ENCODE measurements around the gene FCN1.

FCN1 gene

GRCh38 chr9:134889386-134890154 lies 28.1 kb downstream of the FCN1 start:
- no peak for DNase-seq

DNA sequence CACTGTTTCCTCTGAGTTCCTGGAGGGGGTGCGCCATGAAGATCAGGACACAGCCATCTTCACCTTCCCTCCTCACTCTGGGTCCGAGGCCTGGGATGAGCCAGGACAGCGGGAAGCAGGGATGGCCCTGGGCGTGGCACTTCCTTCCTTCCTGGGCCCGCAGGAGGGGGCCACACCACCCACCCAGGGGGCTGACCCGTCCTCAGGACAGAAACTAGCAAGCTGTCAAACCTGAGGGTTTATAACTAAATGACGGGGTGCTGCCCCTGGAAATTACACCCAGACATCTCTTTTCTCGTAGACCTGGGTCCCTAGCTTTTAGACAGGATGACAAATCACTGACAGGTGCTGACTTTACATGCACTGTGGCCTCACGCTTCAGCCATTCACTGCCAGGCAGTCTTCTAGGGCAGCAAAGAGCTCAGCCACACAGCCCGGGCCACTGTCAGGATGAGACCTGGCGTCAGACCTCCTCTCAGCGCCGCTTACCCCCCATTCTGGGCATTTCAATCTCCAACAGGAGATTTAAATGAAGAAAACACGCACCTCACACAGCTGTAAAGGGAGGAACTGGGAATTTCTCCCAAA lies 29.0 kb downstream of the FCN1 start:
- DNase-seq, result no peak

- DNase-seq, result peak; percentile 20
Observed at GRCh38 chr9:134887686-134888602, 29.8 kb downstream of the FCN1 start.

DNA sequence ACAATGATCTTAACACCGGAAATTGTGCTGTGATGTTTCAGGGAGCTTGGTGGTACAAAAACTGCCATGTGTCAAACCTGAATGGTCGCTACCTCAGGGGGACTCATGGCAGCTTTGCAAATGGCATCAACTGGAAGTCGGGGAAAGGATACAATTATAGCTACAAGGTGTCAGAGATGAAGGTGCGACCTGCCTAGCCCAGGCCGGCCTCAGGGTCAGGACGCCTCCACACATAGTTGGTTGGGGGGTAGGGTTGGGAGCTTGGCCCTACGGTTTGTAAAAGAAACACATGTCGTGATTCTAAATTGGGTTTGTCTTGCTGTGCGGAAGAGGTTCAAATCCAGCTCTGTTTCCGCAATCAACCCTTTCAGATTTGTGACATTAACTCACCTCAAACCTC lies 30.5 kb downstream of the FCN1 start:
- no peak for DNase-seq

GRCh38 chr9:134886413-134886913 lies 31.2 kb downstream of the FCN1 start:
- DNase-seq, result no peak

- no peak for DNase-seq
Observed at GRCh38 chr9:134885679-134886412, 31.9 kb downstream of the FCN1 start.

- DNase-seq, result no peak
Observed at GRCh38 chr9:134885001-134885678, 32.6 kb downstream of the FCN1 start.

DNA sequence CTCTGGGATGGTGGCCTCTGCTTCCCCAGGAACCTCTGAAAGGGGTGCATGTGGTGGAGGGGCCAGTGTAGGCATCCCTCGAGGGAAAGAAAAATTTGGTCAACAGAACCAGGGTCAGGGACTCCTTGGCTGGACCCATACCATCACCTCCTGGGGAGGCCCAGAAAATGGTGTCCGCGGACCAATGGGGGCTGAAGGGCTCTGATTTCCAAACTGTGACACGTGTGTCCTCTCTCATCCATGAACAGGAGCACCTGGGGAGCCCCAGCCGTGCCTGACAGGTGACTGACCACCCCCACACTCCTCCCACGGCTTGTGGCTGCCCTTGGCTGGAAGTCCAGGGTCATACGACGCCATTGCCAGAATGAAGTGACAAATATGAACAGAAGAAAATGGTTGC lies 33.2 kb downstream of the FCN1 start:
- no peak for DNase-seq

- no peak for DNase-seq
Observed at GRCh38 chr9:134883040-134883782, 34.5 kb downstream of the FCN1 start.

DNA sequence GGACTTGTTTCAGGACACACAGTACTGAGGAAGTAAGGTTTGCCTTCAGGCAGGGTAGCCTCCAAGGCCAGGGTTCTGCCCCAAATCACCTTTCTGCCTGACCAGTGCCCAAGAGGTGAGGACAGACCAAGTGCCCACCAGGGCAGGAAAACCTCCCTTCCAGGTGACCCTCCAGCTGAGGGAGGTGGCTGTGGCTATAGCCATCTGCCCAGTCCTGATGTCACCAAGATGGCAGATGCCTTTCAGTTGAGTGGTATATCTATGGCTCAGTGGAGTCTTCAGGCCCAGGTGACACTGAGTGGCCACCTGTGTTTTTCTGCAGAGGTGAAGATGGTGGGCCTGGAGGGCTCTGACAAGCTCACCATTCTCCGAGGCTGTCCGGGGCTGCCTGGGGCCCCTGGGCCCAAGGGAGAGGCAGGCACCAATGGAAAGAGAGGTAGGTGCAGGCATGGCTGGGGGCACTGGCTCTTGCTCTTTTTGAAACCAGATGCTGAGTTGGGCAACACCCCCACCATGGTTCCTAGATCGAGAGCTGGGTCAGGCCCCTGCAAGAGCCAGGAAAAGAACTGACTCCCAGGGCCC lies 35.4 kb downstream of the FCN1 start:
- no peak for DNase-seq

GRCh38 chr9:134881313-134881670 lies 36.4 kb downstream of the FCN1 start:
- no peak for DNase-seq

- DNase-seq, result no peak
Observed at GRCh38 chr9:134880484-134881312, 37.0 kb downstream of the FCN1 start, which contains the start of gene FCN2. TSS of gene FCN2 (plus strand) at chr9:134880810. CDS start at chr9:134880822, 12 bp downstream.

GRCh38 chr9:134879664-134880483 lies 37.8 kb downstream of the FCN1 start:
- DNase-seq, result no peak

GRCh38 chr9:134877541-134877940 lies 40.2 kb downstream of the FCN1 start:
- DNase-seq, result no peak

GRCh38 chr9:134875371-134875770 lies 42.3 kb downstream of the FCN1 start:
- peak; percentile 64 for DNase-seq

DNA sequence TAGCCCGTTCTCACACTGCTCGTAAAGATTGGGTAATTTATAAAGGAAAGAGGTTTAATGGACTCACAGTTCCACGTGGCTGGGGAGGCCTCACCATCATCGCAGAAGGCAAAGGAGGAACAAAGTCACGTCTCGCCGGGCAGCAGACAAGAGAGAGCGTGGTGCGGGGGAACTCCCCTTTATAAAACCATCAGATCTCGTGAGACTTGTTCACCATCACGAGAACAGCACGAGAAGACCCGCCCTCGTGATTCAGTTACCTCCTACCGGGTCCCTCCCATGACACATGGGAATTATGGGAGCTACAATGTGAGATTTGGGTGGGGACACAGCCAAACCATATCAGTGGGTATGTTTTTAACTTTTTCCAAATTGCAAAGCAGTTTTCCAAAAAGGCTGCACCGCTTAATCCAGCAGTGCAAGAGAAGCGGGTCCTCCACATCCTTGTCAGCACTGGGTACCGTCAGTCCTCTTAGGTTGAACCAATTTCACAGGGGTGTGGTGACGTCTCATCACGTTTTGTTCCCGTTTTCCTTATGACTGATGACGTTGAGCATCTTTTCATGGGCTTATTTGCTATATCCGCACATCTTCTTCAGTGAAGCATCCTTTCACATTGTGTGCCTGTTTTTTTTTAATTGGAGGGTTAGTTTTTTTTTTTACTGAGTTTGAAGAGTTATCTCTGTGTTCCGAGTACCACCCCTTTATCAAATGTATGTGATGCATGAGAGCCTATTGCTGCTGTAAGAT lies 45.1 kb downstream of the FCN1 start:
- DNase-seq, result no peak

- DNase-seq, result no peak
Observed at GRCh38 chr9:134871697-134872340, 45.9 kb downstream of the FCN1 start.
